Activated CD8-positive, alpha-beta memory T cell treated with anti-CD3 and anti-CD28 coated beads for 1 hour (primary cell): Measurements from ENCODE around the gene MINK1.
A peak's percentile ranks its signal among the peaks of the same experiment; 100 is the strongest.
"Not testable (repeated sequence)": the region's sequence is repeated elsewhere in the genome, so short reads cannot be mapped to it uniquely, and the experiment has no call there.

ENCODE experiments used
- DNase-seq, 2 donors: peaks; one replicate each; pipeline ENCODE4 v3.0.0-alpha.2; 2020; ENCODE audit warnings: low read depth in 1 of 2; ENCODE audit errors: extremely low read depth in 1 of 2

The MINK1 gene

GRCh38 chr17:4897198-4897687 lies 64.1 kb downstream of the MINK1 start:
- DNase-seq, result no peak

- no peak for DNase-seq
Measured at GRCh38 chr17:4897785-4898184, 64.6 kb downstream of the MINK1 start.

- no peak for DNase-seq
Measured at GRCh38 chr17:4898351-4898750, 65.2 kb downstream of the MINK1 start.

- DNase-seq, result no peak
Measured at GRCh38 chr17:4898927-4899326, 65.8 kb downstream of the MINK1 start.

GRCh38 chr17:4899341-4900230 lies 66.4 kb downstream of the MINK1 start, which contains the start of gene C17orf107:
C17orf107 (plus strand) TSS chr17:4899536; CDS start chr17:4899763, 227 bp downstream.
- peak; percentile 86 to 92 for DNase-seq

GRCh38 chr17:4900231-4901107 lies 67.3 kb downstream of the MINK1 start:
- DNase-seq, result peak in 1 of 2 donors; percentile 43

GRCh38 chr17:4901108-4901647 lies 68.0 kb downstream of the MINK1 start:
- no peak for DNase-seq

- no peak for DNase-seq
Measured at GRCh38 chr17:4901648-4902344, 68.7 kb downstream of the MINK1 start.

GRCh38 chr17:4902540-4902939 lies 69.4 kb downstream of the MINK1 start:
- DNase-seq, result no peak

GRCh38 chr17:4903051-4903818 lies 70.1 kb downstream of the MINK1 start, which contains the start of gene CHRNE:
CHRNE (minus strand) TSS chr17:4903098; CDS start chr17:4903063, 35 bp downstream.
- peak; percentile 51 to 56 for DNase-seq

GRCh38 chr17:4906642-4907041 lies 73.5 kb downstream of the MINK1 start:
- not testable (repeated sequence) for DNase-seq

GRCh38 chr17:4908301-4908700 lies 75.2 kb downstream of the MINK1 start:
- no peak for DNase-seq

GRCh38 chr17:4908711-4909496 lies 75.8 kb downstream of the MINK1 start:
- peak; percentile 40 to 51 for DNase-seq

- no peak for DNase-seq
Measured at GRCh38 chr17:4913994-4914393, 80.9 kb downstream of the MINK1 start.

- not testable (repeated sequence) for DNase-seq
Measured at GRCh38 chr17:4914551-4914950, 81.4 kb downstream of the MINK1 start.

- no peak for DNase-seq
Measured at GRCh38 chr17:4919511-4920047, 86.4 kb downstream of the MINK1 start.

- no peak for DNase-seq
Measured at GRCh38 chr17:4920351-4921048, 87.4 kb downstream of the MINK1 start.

GRCh38 chr17:4921320-4921719 lies 88.2 kb downstream of the MINK1 start:
- no peak for DNase-seq
